ENCODE measurements around the gene NUAK1. TPM values are rescaled to one million over a fixed set of nuclear protein-coding genes. Genes with fewer than 3 reads are reported as not detected.

NUAK1 gene
- total RNA-seq, 1 donor = 21.7 TPM

- Histone ChIP-seq H3K27me3 (ENCODE audit: insufficient read depth, low read length) (no peaks in the 10 kb centered on the region), H3K36me3 (ENCODE audit: insufficient read depth, low read length) (no peaks in the 10 kb centered on the region), H3K4me2 (ENCODE audit: insufficient read depth, low read length) (no peak overlapping the region), H3K79me2 (ENCODE audit: insufficient read depth, low read length) (no peaks in the 10 kb centered on the region), H2AFZ (ENCODE audit: low read length) (no peak overlapping the region), H3K9me3 (ENCODE audit: low read depth, low read length) (no peaks in the 10 kb centered on the region), H3K4me1 (ENCODE audit: insufficient read depth, low read length) (no peaks in the 10 kb centered on the region), H4K20me1 (ENCODE audit: insufficient read depth, low read length) (no peaks in the 10 kb centered on the region), H3K4me3 (ENCODE audit: insufficient read depth, low read length) (no peak overlapping the region), H3K27ac (ENCODE audit: low read depth, low read length) (no peak overlapping the region)
- no peak for DNase-seq (ENCODE audit: insufficient read length, low spot score, missing footprints)
- TF ChIP-seq CTCF (IDR thresholded peaks at IDR 0.05; ENCODE audit: extremely low read depth, low read depth, low read length) = no peak
Observed at GRCh38 chr12:106176560-106176959, 37.8 kb upstream of the NUAK1 start.

DNA sequence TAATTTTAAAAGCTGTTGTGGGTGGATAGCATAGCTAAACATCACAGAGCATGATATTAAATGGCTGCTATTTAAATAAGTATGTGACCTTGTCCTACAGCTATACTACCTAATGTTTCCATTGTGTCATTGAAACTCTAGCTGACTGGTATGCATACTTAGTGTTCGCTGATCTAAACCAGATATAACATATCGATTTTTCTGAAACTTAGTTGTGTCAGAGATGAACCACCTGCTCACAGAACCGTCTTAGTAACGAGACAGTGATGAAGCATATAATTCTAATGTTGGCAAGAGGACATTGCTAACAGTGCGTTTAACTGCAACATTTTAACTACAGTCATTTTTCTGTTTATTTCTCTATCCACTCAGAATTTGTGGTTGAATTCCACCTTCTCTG is 36.1 kb upstream of the NUAK1 start:
- Histone ChIP-seq H3K79me2 (ENCODE audit: insufficient read depth, low read length) (no peaks in the 10 kb centered on the region), H3K36me3 (ENCODE audit: insufficient read depth, low read length) (no peaks in the 10 kb centered on the region), H3K9me3 (ENCODE audit: low read depth, low read length) (no peaks in the 10 kb centered on the region), H2AFZ (ENCODE audit: low read length) (no peak overlapping the region), H3K4me2 (ENCODE audit: insufficient read depth, low read length) (no peak overlapping the region), H3K4me3 (ENCODE audit: insufficient read depth, low read length) (no peak overlapping the region), H3K27ac (ENCODE audit: low read depth, low read length) (no peak overlapping the region), H3K27me3 (ENCODE audit: insufficient read depth, low read length) (no peaks in the 10 kb centered on the region), H3K4me1 (ENCODE audit: insufficient read depth, low read length) (no peaks in the 10 kb centered on the region), H4K20me1 (ENCODE audit: insufficient read depth, low read length) (no peaks in the 10 kb centered on the region)
- DNase-seq (ENCODE audit: insufficient read length, low spot score, missing footprints) = no peak
- no peak for TF ChIP-seq CTCF (IDR thresholded peaks at IDR 0.05; ENCODE audit: extremely low read depth, low read depth, low read length)

DNA sequence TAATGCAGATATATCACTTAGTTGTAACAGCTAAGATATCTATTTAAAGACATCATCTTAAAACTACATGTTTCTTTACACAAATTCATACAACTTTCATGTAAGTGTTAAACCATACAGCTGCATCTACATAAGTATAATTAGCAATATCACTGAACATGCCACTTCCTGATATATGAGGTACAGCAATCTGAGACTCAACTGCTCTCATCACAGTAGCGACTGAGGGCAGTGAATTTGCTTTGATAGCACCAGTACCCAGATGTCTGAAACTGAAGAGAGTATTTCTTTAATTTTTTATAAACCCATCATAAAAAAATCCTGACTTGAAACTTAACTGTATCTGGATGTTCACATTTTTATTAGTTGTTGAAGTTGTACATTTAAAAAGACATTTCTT is 34.7 kb upstream of the NUAK1 start:
- Histone ChIP-seq H3K4me3 (ENCODE audit: insufficient read depth, low read length) (no peak overlapping the region), H3K27ac (ENCODE audit: low read depth, low read length) (no peak overlapping the region), H3K9me3 (ENCODE audit: low read depth, low read length) (no peaks in the 10 kb centered on the region), H3K27me3 (ENCODE audit: insufficient read depth, low read length) (no peaks in the 10 kb centered on the region), H3K4me1 (ENCODE audit: insufficient read depth, low read length) (no peaks in the 10 kb centered on the region), H4K20me1 (ENCODE audit: insufficient read depth, low read length) (no peaks in the 10 kb centered on the region), H3K79me2 (ENCODE audit: insufficient read depth, low read length) (no peaks in the 10 kb centered on the region), H3K4me2 (ENCODE audit: insufficient read depth, low read length) (no peak overlapping the region), H3K36me3 (ENCODE audit: insufficient read depth, low read length) (no peaks in the 10 kb centered on the region), H2AFZ (ENCODE audit: low read length) (no peak overlapping the region)
- no peak for DNase-seq (ENCODE audit: insufficient read length, low spot score, missing footprints)
- TF ChIP-seq CTCF (IDR thresholded peaks at IDR 0.05; ENCODE audit: extremely low read depth, low read depth, low read length) = no peak

DNA sequence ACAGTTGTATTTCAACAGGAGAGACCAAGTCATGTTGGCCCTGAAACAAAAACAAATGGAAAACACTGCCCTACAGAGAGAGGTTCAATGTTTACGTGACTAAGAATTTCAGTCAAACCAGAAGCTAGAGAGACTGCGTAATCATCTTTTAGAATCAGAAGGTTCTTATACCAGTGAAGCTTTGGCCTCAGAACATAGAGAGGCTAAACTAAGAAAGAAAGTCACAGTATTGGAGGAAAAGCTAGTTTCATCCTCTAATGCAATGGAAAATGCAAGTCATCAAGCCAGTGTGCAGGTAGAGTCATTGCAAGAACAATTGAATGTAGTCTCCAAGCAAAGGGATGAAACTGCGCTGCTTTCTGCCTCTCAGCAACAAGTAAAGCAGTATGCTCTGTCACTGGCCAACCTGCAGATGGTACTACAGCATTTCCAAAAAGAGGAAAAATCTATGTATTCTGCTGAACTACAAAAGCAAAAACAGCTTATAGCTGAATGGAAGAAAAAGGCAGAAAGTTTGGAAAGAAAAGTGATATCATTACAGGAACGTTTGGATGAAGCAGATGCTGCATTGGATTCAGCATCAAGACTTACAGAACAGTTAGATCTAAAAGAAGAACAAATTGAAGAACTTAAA is 32.5 kb upstream of the NUAK1 start:
- Histone ChIP-seq H3K36me3 (ENCODE audit: insufficient read depth, low read length) (no peaks in the 10 kb centered on the region), H3K9me3 (ENCODE audit: low read depth, low read length) (no peaks in the 10 kb centered on the region), H3K4me3 (ENCODE audit: insufficient read depth, low read length) (no peak overlapping the region), H4K20me1 (ENCODE audit: insufficient read depth, low read length) (no peaks in the 10 kb centered on the region), H3K27me3 (ENCODE audit: insufficient read depth, low read length) (no peaks in the 10 kb centered on the region), H2AFZ (ENCODE audit: low read length) (no peak overlapping the region), H3K79me2 (ENCODE audit: insufficient read depth, low read length) (no peaks in the 10 kb centered on the region), H3K4me2 (ENCODE audit: insufficient read depth, low read length) (no peak overlapping the region), H3K27ac (ENCODE audit: low read depth, low read length) (no peak overlapping the region), H3K4me1 (ENCODE audit: insufficient read depth, low read length) (no peaks in the 10 kb centered on the region)
- DNase-seq (ENCODE audit: insufficient read length, low spot score, missing footprints) = no peak
- TF ChIP-seq CTCF (IDR thresholded peaks at IDR 0.05; ENCODE audit: extremely low read depth, low read depth, low read length) = no peak

Measured in osteoblast (primary cell).